H9 (cell line): ENCODE measurements around the gene GCN1. TPM values are rescaled to one million over a fixed set of nuclear protein-coding genes. Genes with fewer than 3 reads are reported as not detected.

Experiments used
- DNase-seq: peaks from one replicate; pipeline ENCODE4 v3.0.0-alpha.2; 2017
- H2AFZ ChIP-seq: one replicate; pipeline ENCODE4 v1.6.1; 2013; ENCODE audit warnings: mild to moderate bottlenecking, low read length, control low read depth, moderate library complexity
- H2AK5ac ChIP-seq: 2 replicates; pipeline ENCODE4 v1.6.1; 2013; ENCODE audit warnings: low read length, control low read depth, mixed read lengths; ENCODE audit not compliant: insufficient read length
- H2BK120ac ChIP-seq: one replicate; pipeline ENCODE4 v1.6.1; 2013; ENCODE audit warnings: low read depth, mild to moderate bottlenecking, low read length, control low read depth, inconsistent platforms; ENCODE audit not compliant: poor library complexity, severe bottlenecking
- H2BK12ac ChIP-seq: 2 replicates; pipeline ENCODE4 v1.6.1; 2013; ENCODE audit warnings: low read length, control low read depth, mixed read lengths, low read depth; ENCODE audit not compliant: insufficient read length
- H2BK15ac ChIP-seq: 2 replicates; pipeline ENCODE4 v1.6.1; 2013; ENCODE audit warnings: low read depth, low read length, control low read depth
- H2BK20ac ChIP-seq: one replicate; pipeline ENCODE4 v1.6.1; 2013; ENCODE audit warnings: low read depth, mild to moderate bottlenecking, low read length, control low read depth, inconsistent platforms; ENCODE audit not compliant: poor library complexity, severe bottlenecking
- H2BK5ac ChIP-seq: 2 replicates; pipeline ENCODE4 v1.6.1; 2013; ENCODE audit warnings: low read length, control low read depth, mixed read lengths; ENCODE audit not compliant: insufficient read length
- H3K14ac ChIP-seq: 2 replicates; pipeline ENCODE4 v1.6.1; 2013; ENCODE audit warnings: low read length, control low read depth; ENCODE audit not compliant: insufficient read depth
- H3K18ac ChIP-seq: 2 replicates; pipeline ENCODE4 v1.6.1; 2013; ENCODE audit warnings: low read depth, mild to moderate bottlenecking, mixed read lengths, low read length, control low read depth; ENCODE audit not compliant: insufficient read length
- H3K23ac ChIP-seq: 2 replicates; pipeline ENCODE4 v1.6.1; 2013; ENCODE audit warnings: low read length, control low read depth, mixed read lengths, low read depth; ENCODE audit not compliant: insufficient read length
- H3K23me2 ChIP-seq: 2 replicates; pipeline ENCODE4 v1.6.1; 2013; ENCODE audit warnings: low read depth, mild to moderate bottlenecking, mixed read lengths, low read length, control low read depth; ENCODE audit not compliant: insufficient read length, poor library complexity, severe bottlenecking
- H3K27ac ChIP-seq: 2 replicates; pipeline ENCODE4 v1.5.1; 2013; ENCODE audit warnings: low read length, control low read depth, mixed read lengths, low read depth; ENCODE audit not compliant: insufficient read length
- H3K27me3 ChIP-seq: 2 replicates; pipeline ENCODE4 v1.6.1; 2013; ENCODE audit warnings: low read length, control low read depth, inconsistent platforms; ENCODE audit not compliant: insufficient read depth
- H3K4ac ChIP-seq: 2 replicates; pipeline ENCODE4 v1.6.1; 2013; ENCODE audit warnings: low read depth, mild to moderate bottlenecking, control low read depth, inconsistent platforms, low read length, moderate library complexity
- H3K4me1 ChIP-seq: 2 replicates; pipeline ENCODE4 v1.6.1; 2013; ENCODE audit warnings: low read length, control low read depth, inconsistent platforms; ENCODE audit not compliant: insufficient read depth
- H3K4me2 ChIP-seq: 2 replicates; pipeline ENCODE4 v1.6.1; 2013; ENCODE audit warnings: low read length, control low read depth, mixed read lengths; ENCODE audit not compliant: insufficient read length, insufficient read depth
- H3K56ac ChIP-seq: 2 replicates; pipeline ENCODE4 v1.6.1; 2013; ENCODE audit warnings: low read depth, mild to moderate bottlenecking, mixed read lengths, low read length, control low read depth; ENCODE audit not compliant: insufficient read length
- H3K79me1 ChIP-seq: 2 replicates; pipeline ENCODE4 v1.6.1; 2013; ENCODE audit warnings: low read depth, mild to moderate bottlenecking, moderate library complexity, low read length, control low read depth, inconsistent platforms; ENCODE audit not compliant: insufficient read depth, poor library complexity, severe bottlenecking
- H3K79me2 ChIP-seq: 2 replicates; pipeline ENCODE4 v1.6.1; 2013; ENCODE audit warnings: low read length, control low read depth, inconsistent platforms; ENCODE audit not compliant: insufficient read depth
- H3K9ac ChIP-seq: 2 replicates; pipeline ENCODE4 v1.6.1; 2013; ENCODE audit warnings: low read length, control low read depth, mixed read lengths; ENCODE audit not compliant: insufficient read length; ENCODE audit errors: extremely low read depth
- H3K9me3 ChIP-seq: one replicate; pipeline ENCODE4 v1.6.1; 2013; ENCODE audit warnings: low read depth, low read length, inconsistent platforms; ENCODE audit not compliant: control insufficient read depth
- H3T11ph ChIP-seq: one replicate; pipeline ENCODE4 v1.6.1; 2013; ENCODE audit warnings: mild to moderate bottlenecking, low read length, control low read depth, inconsistent platforms
- H4K20me1 ChIP-seq: one replicate; pipeline ENCODE4 v1.6.1; 2013; ENCODE audit not compliant: control insufficient read depth, insufficient read length, insufficient read depth
- H4K5ac ChIP-seq: 2 replicates; pipeline ENCODE4 v1.6.1; 2013; ENCODE audit warnings: low read depth, mild to moderate bottlenecking, mixed read lengths, low read length, control low read depth; ENCODE audit not compliant: insufficient read length
- H4K8ac ChIP-seq: replicated peaks from 2 replicates; pipeline ENCODE4 v1.6.1; 2013; ENCODE audit warnings: low read length, control low read depth, mixed read lengths, low read depth; ENCODE audit not compliant: insufficient read length
- H4K91ac ChIP-seq: 2 replicates; pipeline ENCODE4 v1.6.1; 2013; ENCODE audit warnings: low read depth, mild to moderate bottlenecking, moderate library complexity, mixed read lengths, low read length, control low read depth; ENCODE audit not compliant: insufficient read length
- H3K27ac Mint-ChIP-seq, 3 experiments: 2 replicates in 2 of 3; 3 replicates in 1 of 3; pipeline ENCODE4 v1.8.0; 2020 to 2021; ENCODE audit warnings: mixed read lengths in 3 of 3, mild to moderate bottlenecking in 1 of 3, moderate library complexity in 1 of 3
- H3K27me3 Mint-ChIP-seq: 2 replicates; pipeline ENCODE4 v1.8.0; 2021; ENCODE audit warnings: low read depth, mild to moderate bottlenecking, moderate library complexity, mixed read lengths
- H3K36me3 Mint-ChIP-seq, 3 experiments: 2 replicates in 2 of 3; 3 replicates in 1 of 3; pipeline ENCODE4 v1.8.0; 2020 to 2021; ENCODE audit warnings: low read depth in 3 of 3, mixed read lengths in 3 of 3; ENCODE audit not compliant: insufficient read depth in 1 of 3
- H3K4me1 Mint-ChIP-seq, 2 experiments: 2 replicates each; pipeline ENCODE4 v1.8.0; 2020; ENCODE audit warnings: mixed read lengths in 2 of 2
- H3K4me3 Mint-ChIP-seq, 2 experiments: 2 replicates in 1 of 2; 3 replicates in 1 of 2; pipeline ENCODE4 v1.8.0; 2020 to 2021; ENCODE audit warnings: mild to moderate bottlenecking in 2 of 2, mixed read lengths in 2 of 2, moderate library complexity in 1 of 2
- H3K9me3 Mint-ChIP-seq, 2 experiments: 2 replicates in 1 of 2; 3 replicates in 1 of 2; pipeline ENCODE4 v1.8.0; 2020; ENCODE audit warnings: mild to moderate bottlenecking in 2 of 2, mixed read lengths in 2 of 2, moderate library complexity in 1 of 2
- CTCF ChIP-seq: fragments of 200-600 bp; sonication (generic); conservative IDR thresholded peaks from 3 replicates; pipeline ENCODE4 v1.8.0; 2021; ENCODE audit warnings: antibody characterized with exemption, mild to moderate bottlenecking
- WGBS: extraction: QIAGEN DNeasy Blood & Tissue Kit; methylation state at CpG from one replicate; pipeline ENCODE4 v1.1.7; 2013; ENCODE audit warnings: missing lambda C conversion rate, low lambda C conversion rate, mixed read lengths; ENCODE audit not compliant: insufficient read length; ENCODE audit errors: extremely low coverage; 5-methylcytosine and 5-hydroxymethylcytosine counted together
- total RNA-seq: library from RNA; stranded (reverse); gene quantifications from 2 replicates; pipeline ENCODE4 v1.2.1, GENCODE V29; 2021

GCN1 gene
- total RNA-seq, 1 experiment from 2014 or later, result 137 TPM

GRCh38 chr12:120089796-120090195 lies 104.7 kb downstream of the GCN1 start:
- Mint-ChIP-seq H3K4me3 (no peak overlapping the region), H3K9me3 (no peaks in the 10 kb centered on the region; a peak in 1 of 5 replicates), H3K27ac (peak overlapping the region in 2 of 3 experiments; percentile 74 to 82; a peak in 3 of 7 replicates), H3K27me3 (no peaks in the 10 kb centered on the region; the same call in 1 of the 2 replicates), H3K4me1 (peaks cover 60 to 66% of the 10 kb centered on the region in 2 experiments), H3K36me3 (peaks cover 10 to 18% (median 17%) of the 10 kb centered on the region in 3 experiments; a peak in 6 of 7 replicates)
- Histone ChIP-seq H2BK5ac (no peak overlapping the region), H2BK15ac (no peak overlapping the region), H3K79me1 (no peaks in the 10 kb centered on the region), H3K9ac (no peak overlapping the region), H2AFZ (no peak overlapping the region), H4K8ac (no peak overlapping the region), H3K23ac (no peak overlapping the region), H3K18ac (no peak overlapping the region), H3K27ac (no peak overlapping the region), H3T11ph (no peak overlapping the region), H4K20me1 (no peaks in the 10 kb centered on the region), H4K5ac (no peak overlapping the region), H4K91ac (no peak overlapping the region), H2BK120ac (no peak overlapping the region), H3K23me2 (no peaks in the 10 kb centered on the region), H3K4me1 (peaks cover 9% of the 10 kb centered on the region; the same call in 1 of the 2 replicates), H3K9me3 (no peaks in the 10 kb centered on the region), H3K4ac (no peak overlapping the region), H2BK12ac (no peak overlapping the region), H3K4me2 (no peak overlapping the region), H2AK5ac (no peak overlapping the region), H2BK20ac (no peak overlapping the region), H3K56ac (no peak overlapping the region), H3K14ac (no peak overlapping the region), H3K27me3 (no peaks in the 10 kb centered on the region), H3K79me2 (no peaks in the 10 kb centered on the region)
- WGBS, result no CpG with 5 or more reads among the region's 2 CpGs
- no peak for DNase-seq
- TF ChIP-seq CTCF, result no peak
